Stomach smooth muscle (tissue), 2 donors: ENCODE data around the gene MAML2.

ENCODE experiments used
- H3K27ac ChIP-seq: one replicate; pipeline ENCODE4 v1.7.0; 2013; ENCODE audit warnings: mild to moderate bottlenecking, low read length, inconsistent platforms
- H3K27me3 ChIP-seq, 2 donors: one replicate each; pipeline ENCODE4 v1.7.0; 2013; ENCODE audit warnings: low read length in 2 of 2; ENCODE audit not compliant: insufficient read depth in 2 of 2, control insufficient read depth in 1 of 2
- H3K36me3 ChIP-seq, 2 donors: one replicate each; pipeline ENCODE4 v1.7.0; 2013; ENCODE audit warnings: low read length in 2 of 2; ENCODE audit not compliant: control insufficient read depth in 2 of 2, insufficient read depth in 2 of 2
- H3K4me1 ChIP-seq: one replicate; pipeline ENCODE4 v1.7.0; 2013; ENCODE audit warnings: low read length; ENCODE audit not compliant: control insufficient read depth, insufficient read depth
- H3K4me3 ChIP-seq, 2 donors: one replicate each; pipeline ENCODE4 v1.7.0; 2013; ENCODE audit warnings: low read length in 2 of 2
- H3K9ac ChIP-seq, 2 donors: one replicate each; pipeline ENCODE4 v1.7.0; 2013; ENCODE audit warnings: low read length in 2 of 2, mild to moderate bottlenecking in 1 of 2
- H3K9me3 ChIP-seq, 2 donors: one replicate each; pipeline ENCODE4 v1.7.0; 2013; ENCODE audit warnings: low read length in 2 of 2; ENCODE audit not compliant: control insufficient read depth in 2 of 2
- donor health status: healthy.
- donor health status: Pancreatic carcinoma.

The MAML2 gene

DNA sequence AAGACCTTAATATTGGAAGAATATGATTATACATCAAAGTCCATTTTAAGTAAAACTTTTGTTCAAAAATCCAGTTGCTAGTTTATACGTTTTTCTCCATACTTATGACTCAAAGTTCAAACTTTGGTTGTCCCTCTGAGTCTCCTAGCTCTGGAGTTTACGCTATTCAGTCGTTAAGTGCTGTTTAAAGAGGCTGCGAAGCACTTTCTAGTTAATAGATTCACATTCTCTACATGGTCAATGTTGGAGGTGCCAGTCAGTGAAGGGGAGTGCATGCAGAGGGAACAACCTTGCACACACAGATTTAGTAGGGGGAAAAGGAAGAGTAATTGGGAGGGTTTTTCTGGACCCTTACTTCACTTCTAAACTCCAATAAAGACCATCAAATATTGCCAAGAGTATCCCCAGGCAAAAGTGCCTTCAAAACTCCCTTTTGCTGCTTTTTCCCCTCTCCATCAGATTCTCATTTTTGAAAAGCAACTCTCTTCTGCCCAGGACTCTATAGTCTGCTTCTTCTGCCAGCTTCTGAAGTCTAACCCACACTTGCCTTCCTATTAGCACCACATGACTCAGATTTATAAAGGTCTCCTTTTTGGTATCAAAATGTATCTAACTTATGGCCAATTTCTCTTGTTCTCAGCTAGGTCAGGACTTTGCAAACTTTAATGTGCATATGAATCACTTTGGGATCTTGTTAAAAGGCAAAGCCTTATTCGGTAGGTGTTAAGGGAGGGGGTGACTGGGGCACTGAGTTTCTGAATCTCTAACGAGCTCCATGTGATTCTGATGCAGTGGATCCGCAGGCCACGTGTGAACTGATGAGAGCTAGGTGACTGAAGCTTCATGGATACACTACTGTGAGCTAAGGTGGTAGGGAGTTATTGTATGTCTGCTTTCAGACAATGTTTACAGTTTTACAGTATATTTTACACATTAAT is 322.9 kb downstream of the MAML2 start:
- H3K4me1 ChIP-seq, result no peaks in the 10 kb centered on the region
- no peak overlapping the region for H3K4me3 ChIP-seq
- H3K9me3 ChIP-seq, result no peaks in the 10 kb centered on the region
- no peaks in the 10 kb centered on the region for H3K36me3 ChIP-seq
- no peak overlapping the region for H3K27ac ChIP-seq
- no peaks in the 10 kb centered on the region for H3K27me3 ChIP-seq
- H3K9ac ChIP-seq, result no peak overlapping the region

DNA sequence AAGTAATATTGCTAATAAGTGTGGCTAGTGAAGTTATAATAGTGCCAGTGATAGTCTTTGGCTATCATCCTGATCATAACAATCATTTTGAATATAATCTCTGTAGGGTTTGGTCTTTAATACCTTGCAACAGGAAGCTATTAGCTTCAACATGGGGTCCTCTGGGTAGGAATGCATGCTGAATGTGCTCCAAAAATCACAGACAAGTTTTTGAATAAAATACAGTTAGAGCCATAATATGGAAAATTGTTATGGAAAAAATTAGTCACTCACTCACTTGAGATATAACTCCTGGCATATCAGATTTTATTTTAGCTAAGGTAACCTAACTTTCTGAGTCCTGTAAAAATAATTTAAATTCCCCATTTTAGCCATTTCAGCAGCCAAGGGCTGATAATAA is 323.7 kb downstream of the MAML2 start:
- Histone ChIP-seq H3K27me3 (no peaks in the 10 kb centered on the region), H3K36me3 (no peaks in the 10 kb centered on the region), H3K27ac (no peak overlapping the region), H3K4me3 (no peak overlapping the region), H3K9me3 (no peaks in the 10 kb centered on the region), H3K9ac (no peak overlapping the region), H3K4me1 (no peaks in the 10 kb centered on the region)

DNA sequence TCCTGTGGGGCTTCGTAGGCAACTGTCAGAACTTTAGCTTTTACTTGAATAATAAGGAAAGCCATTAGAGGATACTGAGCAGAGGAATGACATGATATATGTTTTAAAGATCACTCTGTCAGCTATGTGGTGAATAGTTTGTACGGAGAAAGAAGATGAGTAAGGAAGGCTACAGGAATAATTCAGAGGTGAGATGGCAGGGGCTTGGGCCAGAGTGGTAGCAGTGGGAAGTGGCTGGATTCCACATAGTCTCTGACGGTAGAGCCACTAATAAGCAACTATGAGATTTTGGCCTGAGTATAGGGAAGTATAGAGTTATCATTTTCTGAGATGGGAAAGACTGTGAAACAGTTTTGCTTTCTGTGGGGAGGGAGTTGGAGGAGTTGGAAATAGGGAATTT is 325.1 kb downstream of the MAML2 start:
- no peak overlapping the region for H3K9ac ChIP-seq
- H3K27me3 ChIP-seq, result no peaks in the 10 kb centered on the region

DNA sequence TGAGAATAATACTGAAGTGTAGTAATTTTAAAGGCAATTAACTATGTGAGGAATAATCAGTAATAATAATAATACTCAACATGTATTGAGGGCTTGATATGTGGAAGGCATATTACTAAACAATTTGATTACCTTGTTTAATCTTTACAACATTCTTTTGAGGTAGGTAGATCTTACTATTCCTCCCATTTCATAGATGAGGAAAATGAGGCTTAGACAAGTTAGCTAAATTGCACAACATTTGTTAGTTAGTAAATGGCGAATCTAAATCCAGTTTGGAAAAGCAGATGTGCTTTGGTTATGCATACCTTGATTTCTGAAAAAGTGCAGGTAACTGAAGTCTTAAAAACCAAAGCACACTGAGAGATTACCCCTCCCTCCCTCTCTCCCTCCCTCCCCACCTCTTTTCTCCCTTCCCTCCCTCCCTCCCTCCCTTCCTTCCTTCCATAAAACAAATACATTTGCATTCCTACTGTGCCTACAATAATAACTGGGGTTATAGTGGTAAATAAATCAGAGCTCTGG is 326.0 kb downstream of the MAML2 start:
- no peak overlapping the region for H3K9ac ChIP-seq
- H3K27me3 ChIP-seq, result no peaks in the 10 kb centered on the region

More for the DNA sequence above, 325.1 kb downstream of the MAML2 start:
- Histone ChIP-seq H3K36me3 (no peaks in the 10 kb centered on the region), H3K27ac (no peak overlapping the region), H3K4me3 (no peak overlapping the region), H3K4me1 (no peaks in the 10 kb centered on the region), H3K9me3 (no peaks in the 10 kb centered on the region)

DNA sequence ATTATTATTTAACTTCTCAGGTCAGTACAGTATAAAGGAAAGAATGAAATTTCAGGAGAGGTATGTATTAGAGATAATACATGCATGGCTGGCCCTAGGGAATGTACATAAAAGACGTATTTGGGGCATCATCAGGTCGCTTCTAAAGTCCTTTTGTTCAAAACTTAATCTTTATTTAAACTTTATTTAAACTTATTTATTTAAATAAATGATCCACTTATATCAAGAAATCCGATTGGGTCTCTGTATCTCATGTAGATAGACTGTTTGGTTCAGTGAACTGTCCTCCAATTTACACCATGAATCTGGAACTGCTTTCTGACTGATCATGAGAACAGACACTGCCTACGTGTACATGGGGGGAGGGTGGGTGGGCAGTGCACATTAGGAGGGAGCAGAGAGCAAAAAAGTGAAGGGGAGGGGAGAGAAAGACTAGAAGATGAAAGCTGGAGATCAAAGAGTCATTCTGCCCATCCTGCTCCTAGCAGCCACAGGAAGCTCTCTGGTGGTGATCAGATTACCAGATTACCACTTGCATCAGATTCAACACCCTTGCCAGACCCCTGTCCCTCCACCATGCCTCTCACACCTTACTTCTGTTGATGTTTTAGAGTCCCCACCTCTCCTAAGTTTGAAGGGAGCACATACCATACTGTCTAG is 327.0 kb downstream of the MAML2 start:
- Histone ChIP-seq H3K4me3 (no peak overlapping the region), H3K4me1 (peaks cover 3% of the 10 kb centered on the region), H3K36me3 (no peaks in the 10 kb centered on the region), H3K27me3 (no peaks in the 10 kb centered on the region), H3K9ac (no peak overlapping the region), H3K9me3 (no peaks in the 10 kb centered on the region), H3K27ac (no peak overlapping the region)

More for the DNA sequence above, 326.0 kb downstream of the MAML2 start:
- no peak overlapping the region for H3K4me3 ChIP-seq
- H3K4me1 ChIP-seq, result peaks cover 3% of the 10 kb centered on the region
- H3K36me3 ChIP-seq, result no peaks in the 10 kb centered on the region
- no peaks in the 10 kb centered on the region for H3K9me3 ChIP-seq
- no peak overlapping the region for H3K27ac ChIP-seq

DNA sequence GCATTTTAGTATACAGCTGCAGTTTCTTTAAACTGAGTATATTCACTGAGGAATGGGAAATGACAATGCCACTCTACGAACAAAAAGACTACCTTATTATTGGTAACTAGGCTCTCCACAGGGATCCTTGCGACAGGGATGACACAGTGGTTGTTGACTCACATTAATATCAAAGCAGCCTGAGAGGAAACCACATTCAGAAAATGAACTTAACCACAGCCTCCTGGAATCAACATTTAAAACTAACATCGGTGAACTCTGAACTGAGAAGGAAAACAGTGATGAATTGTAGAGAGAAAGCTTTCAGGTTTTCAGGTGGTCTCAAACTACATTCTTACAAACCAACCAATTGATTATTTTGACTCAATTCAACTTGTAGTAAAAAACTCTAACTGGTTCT is 328.8 kb downstream of the MAML2 start:
- no peak overlapping the region for H3K9ac ChIP-seq
- H3K27ac ChIP-seq, result no peak overlapping the region
- no peaks in the 10 kb centered on the region for H3K36me3 ChIP-seq
- no peaks in the 10 kb centered on the region for H3K27me3 ChIP-seq
- H3K4me3 ChIP-seq, result no peak overlapping the region
- no peaks in the 10 kb centered on the region for H3K9me3 ChIP-seq
- H3K4me1 ChIP-seq, result peaks cover 3% of the 10 kb centered on the region

DNA sequence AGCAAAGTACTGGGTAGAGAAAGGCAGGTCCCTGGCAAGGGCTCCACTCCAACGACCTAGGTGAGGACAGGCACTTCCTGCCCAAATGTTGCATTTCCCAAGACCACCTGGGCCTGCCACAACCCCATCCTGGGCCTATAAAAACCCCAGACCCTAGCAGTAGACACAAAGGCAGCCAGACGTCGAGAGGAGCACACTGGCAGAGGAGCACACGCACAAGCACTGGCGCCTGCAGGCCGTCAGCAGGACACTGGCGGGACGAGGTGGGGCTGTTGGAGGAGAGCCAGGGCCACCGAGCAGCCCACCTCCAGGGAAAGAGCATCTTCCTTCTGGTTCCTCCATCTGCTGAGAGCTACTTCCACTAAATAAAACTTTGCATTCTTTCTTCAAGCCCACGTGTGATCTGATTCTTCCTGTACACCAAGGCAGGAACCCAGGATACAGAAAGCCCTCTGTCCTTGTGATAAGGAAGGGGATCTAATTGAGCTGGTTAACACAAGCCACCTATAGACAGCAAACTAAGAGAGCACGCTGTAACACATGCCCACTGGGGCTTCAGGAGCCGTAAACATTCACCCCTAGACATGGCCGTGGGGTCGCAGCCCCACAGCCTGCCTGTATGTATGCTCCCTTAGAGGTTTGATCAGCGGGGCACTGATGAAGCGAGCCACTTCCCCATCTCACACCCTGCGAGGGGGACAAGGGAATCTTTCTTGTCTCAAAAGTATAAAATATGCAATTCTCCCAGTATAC is 329.4 kb downstream of the MAML2 start:
- H3K36me3 ChIP-seq, result no peaks in the 10 kb centered on the region
- no peak overlapping the region for H3K27ac ChIP-seq
- H3K4me1 ChIP-seq, result peaks cover 3% of the 10 kb centered on the region
- H3K9ac ChIP-seq, result no peak overlapping the region
- H3K9me3 ChIP-seq, result no peaks in the 10 kb centered on the region
- no peak overlapping the region for H3K4me3 ChIP-seq
- H3K27me3 ChIP-seq, result no peaks in the 10 kb centered on the region

DNA sequence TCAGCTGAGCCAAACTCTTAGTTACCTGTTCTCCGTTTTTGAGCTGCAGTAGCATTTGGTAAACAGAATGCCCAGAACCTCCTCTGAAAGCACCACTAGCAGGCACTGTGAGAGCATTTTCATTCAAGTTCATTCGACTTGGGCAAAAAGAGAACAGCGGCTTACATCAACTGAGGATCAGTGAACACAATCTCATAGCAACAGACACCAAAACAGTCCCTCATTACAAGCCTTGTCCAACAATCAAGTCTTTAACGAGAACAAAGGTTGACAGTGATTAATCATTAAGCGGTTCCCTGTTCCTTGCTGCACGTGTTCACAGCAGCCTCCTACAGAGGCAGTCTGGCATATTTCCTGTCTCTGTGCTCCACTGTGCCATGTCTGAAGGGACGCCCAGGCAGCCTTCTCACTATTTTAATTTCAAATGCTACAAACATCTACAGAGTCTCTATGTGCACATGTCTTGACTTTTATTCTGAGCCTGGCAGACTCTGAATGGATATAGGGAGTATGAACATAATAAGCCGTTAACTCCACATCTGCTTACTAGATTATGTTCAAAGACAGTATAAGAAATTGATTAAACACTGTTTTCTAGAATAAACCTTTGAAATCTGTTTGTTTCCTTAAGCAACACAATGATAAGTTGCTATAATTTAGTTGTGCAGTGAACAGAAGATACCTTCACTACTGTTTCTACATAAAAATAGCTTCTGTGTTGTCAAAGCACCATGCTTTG is 330.7 kb downstream of the MAML2 start:
- Histone ChIP-seq H3K4me3 (peak overlapping the region; percentile 56 to 60), H3K9ac (peak overlapping the region; percentile 6 to 32), H3K27me3 (no peaks in the 10 kb centered on the region), H3K36me3 (no peaks in the 10 kb centered on the region), H3K4me1 (peaks cover 3% of the 10 kb centered on the region), H3K9me3 (no peaks in the 10 kb centered on the region), H3K27ac (peak overlapping the region; percentile 18)

DNA sequence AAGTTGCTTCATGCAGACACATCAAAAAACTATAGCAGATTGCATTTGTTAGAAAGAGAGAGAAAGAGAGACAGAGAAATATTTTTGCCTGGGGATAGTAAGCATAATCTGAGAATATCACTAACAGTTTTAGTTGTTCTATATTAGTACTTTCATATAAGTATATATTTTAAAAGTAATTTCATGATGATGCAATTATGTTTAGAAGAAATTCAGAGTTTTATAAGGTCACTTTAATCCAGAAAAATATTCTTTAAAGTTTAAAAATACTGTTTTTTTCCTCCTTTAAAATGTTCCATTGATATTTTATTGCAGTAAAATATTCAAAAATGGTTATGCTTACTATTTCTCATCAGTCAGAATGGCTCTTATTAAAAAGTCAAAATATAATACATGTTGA is 332.3 kb downstream of the MAML2 start:
- no peaks in the 10 kb centered on the region for H3K36me3 ChIP-seq
- H3K27me3 ChIP-seq, result no peaks in the 10 kb centered on the region
- H3K4me3 ChIP-seq, result no peak overlapping the region
- H3K4me1 ChIP-seq, result peaks cover 3% of the 10 kb centered on the region
- H3K9me3 ChIP-seq, result no peaks in the 10 kb centered on the region
- H3K27ac ChIP-seq, result no peak overlapping the region
- no peak overlapping the region for H3K9ac ChIP-seq

DNA sequence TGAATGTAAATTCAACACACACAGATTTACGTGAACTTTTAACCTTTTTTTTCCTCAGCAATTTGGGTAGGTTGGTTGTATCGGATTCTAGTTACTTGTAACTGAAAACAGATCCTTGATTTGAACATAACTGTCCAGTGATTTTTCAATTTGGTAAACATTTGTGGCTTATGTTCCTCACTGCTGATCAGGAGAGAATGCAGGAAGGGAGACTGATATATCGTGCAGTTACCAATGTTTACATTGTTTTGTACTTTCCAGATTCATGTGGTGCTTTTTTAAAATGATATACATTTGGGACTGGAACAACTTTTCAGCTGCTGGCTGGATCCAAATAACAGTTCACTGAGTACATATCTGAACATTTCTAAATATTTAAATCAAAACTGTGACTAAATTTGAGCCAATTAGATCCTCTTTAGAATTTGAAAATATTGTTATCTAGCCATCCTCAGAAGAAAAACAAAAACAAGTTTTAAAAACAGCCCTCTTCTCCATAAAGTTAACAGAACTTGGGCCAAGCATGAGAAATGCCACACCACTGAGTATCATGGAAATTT is 334.8 kb downstream of the MAML2 start:
- no peaks in the 10 kb centered on the region for H3K9me3 ChIP-seq
- H3K9ac ChIP-seq, result no peak overlapping the region
- H3K27me3 ChIP-seq, result no peaks in the 10 kb centered on the region
- H3K4me1 ChIP-seq, result peaks cover 3% of the 10 kb centered on the region
- H3K36me3 ChIP-seq, result no peaks in the 10 kb centered on the region
- H3K27ac ChIP-seq, result no peak overlapping the region
- H3K4me3 ChIP-seq, result no peak overlapping the region
